ENCODE measurements around the gene WDPCP.

GRCh38 chr2:63497576-63497975 is 90.7 kb downstream of the WDPCP start:
- TF ChIP-seq SIX5 (IDR thresholded peaks at IDR 0.05; ENCODE audit: low read depth, low read length) (no peak), EP300 (IDR thresholded peaks at IDR 0.05; ENCODE audit: borderline replicate concordance in 1 of 2, low read depth in 2 of 2, low read length in 2 of 2) (no peak), TEAD4 (IDR thresholded peaks at IDR 0.05; ENCODE audit: low read depth, low read length) (no peak), YY1 (IDR thresholded peaks at IDR 0.05; ENCODE audit: low read depth, low read length) (no peak)
